Endothelial cell of umbilical vein (primary cell): ENCODE results near the gene IL4R. TPM values are rescaled to one million over a fixed set of nuclear protein-coding genes. Genes with fewer than 3 reads are reported as not detected.

Source experiments
- BruUV-seq: library from RNA; stranded (reverse); fragments of 400-500 nt; replicated peaks from 2 replicates; lab custom pipeline; 2021; lab: Mats Ljungman, UMichigan
- CTCF ChIA-PET: fragments of 300-600, 350-600 bp; sonication (Branson Sonifier 250); formaldehyde crosslinking; loops from one replicate; lab custom pipeline; 2021; ENCODE audit warnings: antibody characterized with exemption, inconsistent platforms; lab: Charles Lee
- POLR2A ChIA-PET: fragments of 300-600, 350-600 bp; sonication (Branson Sonifier 250); formaldehyde crosslinking; loops from one replicate; lab custom pipeline; 2021; ENCODE audit warnings: antibody characterized with exemption, inconsistent platforms; lab: Charles Lee
- DNase-seq: peaks from one replicate; pipeline ENCODE4 v3.0.0-alpha.2; 2011; ENCODE audit warnings: low read depth, low spot score
- FAIRE-seq: peaks from 2 replicates; lab custom pipeline; 2011; peaks lifted over from hg19 to GRCh38; lab: Jason Lieb, UNC
- H2AFZ ChIP-seq: 2 replicates; pipeline ENCODE4 v1.6.0; 2012; ENCODE audit warnings: low read depth, low read length, control low read depth, inconsistent platforms
- H3K27ac ChIP-seq: 2 replicates; pipeline ENCODE4 v1.5.1; 2011; ENCODE audit warnings: low read depth, mild to moderate bottlenecking, control low read depth, low read length, moderate library complexity; ENCODE audit not compliant: insufficient read depth
- H3K27me3 ChIP-seq, 2 experiments: 2 replicates each; pipeline versions ENCODE4 v1.6.0 to v1.6.1; 2011; ENCODE audit warnings: low read length in 2 of 2, mixed read lengths in 1 of 2; ENCODE audit not compliant: control insufficient read depth in 2 of 2, insufficient read depth in 2 of 2
- H3K36me3 ChIP-seq, 2 experiments: 2 replicates in 1 of 2; 3 replicates in 1 of 2; pipeline ENCODE4 v1.5.1; 2011; ENCODE audit warnings: low read length in 2 of 2, mild to moderate bottlenecking in 1 of 2, moderate library complexity in 1 of 2; ENCODE audit not compliant: control insufficient read depth in 2 of 2, insufficient read depth in 2 of 2; ENCODE audit errors: extremely low read depth in 1 of 2
- H3K4me1 ChIP-seq: 3 replicates; pipeline ENCODE4 v1.5.1; 2011; ENCODE audit warnings: mild to moderate bottlenecking, low read length; ENCODE audit not compliant: control insufficient read depth, insufficient read depth; ENCODE audit errors: extremely low read depth
- H3K4me2 ChIP-seq: 2 replicates; pipeline ENCODE4 v1.6.1; 2011; ENCODE audit warnings: low read length, control low read depth, mixed read lengths; ENCODE audit not compliant: insufficient read depth
- H3K4me3 ChIP-seq, 3 experiments: fragments of 200-600 bp in 1 of 3; sonication (generic), shearing (Covaris generic) in 1 of 3; replicated peaks in 1 of 3; 2 replicates each; pipeline ENCODE4 v1.5.1; 2011 to 2016; ENCODE audit warnings: control low read depth in 3 of 3, low read length in 3 of 3, mild to moderate bottlenecking in 2 of 3, inconsistent platforms in 1 of 3, low read depth in 1 of 3, moderate library complexity in 1 of 3; ENCODE audit not compliant: insufficient read depth in 1 of 3
- H3K79me2 ChIP-seq: 2 replicates; pipeline ENCODE4 v1.6.0; 2012; ENCODE audit warnings: low read length, inconsistent platforms; ENCODE audit not compliant: control insufficient read depth, insufficient read depth
- H3K9ac ChIP-seq: replicated peaks from 2 replicates; pipeline ENCODE3; 2011; ENCODE audit warnings: low read length, control low read depth; ENCODE audit not compliant: insufficient read depth; ENCODE audit errors: extremely low read depth
- H3K9me1 ChIP-seq: replicated peaks from 3 replicates; pipeline ENCODE4 v1.6.0; 2011; ENCODE audit warnings: mild to moderate bottlenecking, low read length; ENCODE audit not compliant: control insufficient read depth, insufficient read depth; ENCODE audit errors: extremely low read depth
- H3K9me3 ChIP-seq: replicated peaks from 2 replicates; pipeline ENCODE4 v1.5.1; 2012; ENCODE audit warnings: low read length, inconsistent platforms; ENCODE audit not compliant: control insufficient read depth, insufficient read depth
- H4K20me1 ChIP-seq: replicated peaks from 2 replicates; pipeline ENCODE3; 2011; ENCODE audit warnings: mild to moderate bottlenecking, low read length; ENCODE audit not compliant: control insufficient read depth, insufficient read depth; ENCODE audit errors: extremely low read depth
- CTCF ChIP-seq, 2 donors: IDR thresholded peaks; 1 replicate in 1 of 2; 2 replicates in 1 of 2; pipeline ENCODE4 v1.5.1; 2011; ENCODE audit warnings: low read length in 2 of 2, mild to moderate bottlenecking in 2 of 2, moderate library complexity in 2 of 2, control low read depth in 1 of 2, inconsistent platforms in 1 of 2, low read depth in 1 of 2; ENCODE audit not compliant: insufficient read depth in 1 of 2; ENCODE audit errors: extremely low read depth in 1 of 2
- EZH2 ChIP-seq: IDR thresholded peaks from 2 replicates; pipeline ENCODE4 v1.6.1; 2012; ENCODE audit warnings: borderline replicate concordance, low read depth, mild to moderate bottlenecking, moderate library complexity, low read length, inconsistent platforms; ENCODE audit not compliant: severe bottlenecking
- FOS ChIP-seq: IDR thresholded peaks from 2 replicates; pipeline ENCODE4 v1.6.1; 2011; ENCODE audit warnings: mild to moderate bottlenecking, low read length, moderate library complexity, borderline replicate concordance; ENCODE audit not compliant: insufficient read depth
- GATA2 ChIP-seq: IDR thresholded peaks from 2 replicates; pipeline ENCODE4 v1.7.0; 2011; ENCODE audit warnings: low read depth, mild to moderate bottlenecking, moderate library complexity, mixed read lengths, low read length; ENCODE audit not compliant: insufficient read length, insufficient read depth
- JUN ChIP-seq: IDR thresholded peaks from 2 replicates; pipeline ENCODE4 v1.6.1; 2011; ENCODE audit warnings: borderline replicate concordance, low read depth; ENCODE audit not compliant: insufficient read length, insufficient read depth
- MAX ChIP-seq: IDR thresholded peaks from 2 replicates; pipeline ENCODE4 v1.6.1; 2011; ENCODE audit not compliant: insufficient read depth, insufficient read length
- MYC ChIP-seq: IDR thresholded peaks from one replicate; pipeline ENCODE4 v1.6.1; 2011; ENCODE audit warnings: mild to moderate bottlenecking, low read depth, low read length
- POLR2A ChIP-seq: IDR thresholded peaks from 2 replicates; pipeline ENCODE4 v1.6.1; 2012; ENCODE audit warnings: low read depth, mild to moderate bottlenecking, control low read depth, low read length
- POLR2AphosphoS5 ChIP-seq: IDR thresholded peaks from 2 replicates; pipeline ENCODE4 v1.6.1; 2012; ENCODE audit warnings: low read depth, mild to moderate bottlenecking, control low read depth, low read length, moderate library complexity; ENCODE audit not compliant: insufficient read depth
- dilution Hi-C: fragments of 300-500 bp; cut with MboI; formaldehyde crosslinking; loops from one replicate; pipeline ENCODE4 v1.15.0; 2019; ENCODE audit warnings: low sequenced_read_pairs; ENCODE audit not compliant: extremely low pct_ligation_motif_present
- intact Hi-C: fragments of 100-400 bp; cut with micrococcal nuclease; formaldehyde crosslinking; loops from one replicate; pipeline ENCODE4 v1.10.0; 2022
- polyA plus RNA-seq, 4 experiments: library from polyadenylated mRNA; depleted of rRNA in 3 of 4; stranded (reverse) in 3 of 4; unstranded in 1 of 4; fragments of >200 nt; gene quantifications; 2 replicates each; pipeline versions ENCODE4 v1.2.1 to v1.2.3, GENCODE V29; 2011 to 2012; ENCODE audit warnings: missing spikeins in 1 of 4
- total RNA-seq: library from RNA; stranded (reverse); gene quantifications from 2 replicates; pipeline ENCODE4 v1.2.3, GENCODE V29; 2021

The IL4R gene
- total and polyA plus RNA-seq, 2 donors (not counting 3 experiments of a cell fraction or from before 2014, with no cell fraction given), result 138 to 139 TPM

GRCh38 chr16:27339180-27339579 lies 25.4 kb downstream of the IL4R start:
- Histone ChIP-seq H2AFZ (no peak overlapping the region), H3K4me2 (no peak overlapping the region), H3K27me3 (no peaks in the 10 kb centered on the region), H3K9ac (no peak overlapping the region), H3K4me1 (peaks cover 15% of the 10 kb centered on the region), H3K9me1 (no peaks in the 10 kb centered on the region), H3K27ac (no peak overlapping the region), H3K36me3 (peaks cover 31 to 43% of the 10 kb centered on the region in 2 experiments), H3K79me2 (peaks cover 45% of the 10 kb centered on the region), H4K20me1 (no peaks in the 10 kb centered on the region), H3K9me3 (no peaks in the 10 kb centered on the region), H3K4me3 (no peak overlapping the region)
- dilution Hi-C loops (no loop called here), intact Hi-C loops (no loop called here)
- TF ChIP-seq CTCF (IDR thresholded peaks at IDR 0.05; ENCODE audit: extremely low read depth in 1 of 2, insufficient read depth in 1 of 2, low read depth in 1 of 2, low read length in 2 of 2) (no peak), EZH2 (no peak), GATA2 (no peak), MYC (no peak), POLR2AphosphoS5 (no peak), FOS (no peak), JUN (no peak), POLR2A (no peak), MAX (no peak)
- DNase-seq, result no peak
- ChIA-PET CTCF (interaction anchor here (1.7 to 3.5 kb wide), 2 partner anchors 10 to 105 kb away, joined by 4 to 17 read pairs; no protein-coding TSS in a partner anchor), POLR2A (no interaction called here)
- no TSS peak for BruUV-seq
- FAIRE-seq, result peak; percentile 35
